Glomerular endothelial cell (primary cell): ENCODE measurements around the gene YJEFN3. TPM values are rescaled to one million over a fixed set of nuclear protein-coding genes. Genes with fewer than 3 reads are reported as not detected.

Source experiments
- DNase-seq: peaks from one replicate; pipeline ENCODE4 v3.0.0-alpha.2; 2011; ENCODE audit warnings: low read depth, low spot score; ENCODE audit errors: extremely low read depth
- total RNA-seq: library from RNA; depleted of rRNA; stranded (reverse); fragments of >200 nt; gene quantifications from 2 replicates; pipeline ENCODE4 v1.2.3, GENCODE V29; 2015

Gene YJEFN3
- total RNA-seq, 1 donor from 2014 or later: 0.53 TPM

DNA sequence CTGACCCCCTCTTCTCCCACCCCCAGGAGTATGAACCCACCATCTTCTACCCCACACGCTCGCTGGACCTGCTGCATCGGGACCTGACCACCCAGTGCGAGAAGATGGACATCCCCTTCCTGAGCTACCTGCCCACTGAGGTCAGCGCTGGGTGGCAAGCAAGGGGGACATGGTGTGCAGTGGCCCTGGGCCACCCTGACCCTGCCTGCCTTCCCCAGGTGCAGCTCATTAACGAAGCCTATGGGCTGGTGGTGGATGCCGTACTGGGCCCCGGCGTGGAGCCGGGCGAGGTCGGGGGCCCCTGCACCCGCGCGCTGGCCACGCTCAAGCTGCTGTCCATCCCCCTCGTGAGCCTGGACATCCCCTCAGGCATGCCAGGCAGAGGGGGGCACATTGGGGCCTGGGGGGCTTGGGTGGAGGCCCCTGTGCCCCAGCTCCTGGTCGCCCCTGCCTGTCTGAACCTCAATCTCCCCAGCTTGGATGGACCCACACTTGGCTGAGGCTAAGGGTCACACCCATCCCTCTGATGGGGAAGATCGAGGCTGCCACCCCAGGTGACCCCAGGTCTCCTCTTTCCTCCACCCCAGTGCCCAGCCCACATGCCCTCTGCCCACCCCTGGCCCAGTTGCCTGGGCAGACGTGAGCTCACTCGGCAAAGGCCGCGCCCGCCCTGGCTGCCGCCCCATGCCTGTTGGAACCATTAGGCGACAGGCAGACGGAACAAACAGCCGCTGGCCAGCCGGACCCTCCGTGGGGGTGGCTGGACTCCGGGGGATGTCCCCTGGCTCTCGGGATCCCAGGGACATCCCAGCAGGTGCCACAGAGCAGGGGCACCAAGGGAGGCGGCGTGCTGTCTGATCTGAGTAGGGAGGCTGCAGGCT lies 6.8 kb downstream of the YJEFN3 start:
- DNase-seq: no peak

GRCh38 chr19:19537075-19538048 lies 8.7 kb downstream of the YJEFN3 start:
- no peak for DNase-seq

- DNase-seq: no peak
These were observed 9.5 kb downstream of the YJEFN3 start, which contains the start of gene CILP2 for GRCh38 chr19:19538061-19538784. Gene CILP2 (plus strand): TSS chr19:19538265. CDS start chr19:19538350, 85 bp downstream.

DNA sequence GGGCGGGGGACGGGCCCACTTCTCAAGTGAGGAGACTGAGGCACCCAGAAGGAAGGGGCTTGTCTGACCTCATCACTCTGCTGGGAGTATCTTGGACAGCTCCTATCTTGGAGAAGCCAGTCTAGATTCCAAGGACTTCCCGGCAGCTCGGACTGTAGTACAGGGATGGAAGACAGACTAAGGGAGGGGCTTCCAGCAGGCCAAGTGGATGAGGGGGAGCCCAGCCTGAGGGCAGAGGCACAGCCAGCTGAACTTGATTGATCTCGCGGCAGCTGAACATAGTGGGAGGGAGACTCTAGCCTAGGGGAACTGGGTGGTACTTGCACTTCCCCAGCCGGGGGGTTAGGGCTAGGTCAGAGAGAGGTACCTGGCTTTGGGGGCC lies 10.1 kb downstream of the YJEFN3 start:
- no peak for DNase-seq

- DNase-seq: no peak
These were observed 11.0 kb downstream of the YJEFN3 start for GRCh38 chr19:19539698-19540063.

- DNase-seq: no peak
These were observed 11.5 kb downstream of the YJEFN3 start for GRCh38 chr19:19540064-19540714.

DNA sequence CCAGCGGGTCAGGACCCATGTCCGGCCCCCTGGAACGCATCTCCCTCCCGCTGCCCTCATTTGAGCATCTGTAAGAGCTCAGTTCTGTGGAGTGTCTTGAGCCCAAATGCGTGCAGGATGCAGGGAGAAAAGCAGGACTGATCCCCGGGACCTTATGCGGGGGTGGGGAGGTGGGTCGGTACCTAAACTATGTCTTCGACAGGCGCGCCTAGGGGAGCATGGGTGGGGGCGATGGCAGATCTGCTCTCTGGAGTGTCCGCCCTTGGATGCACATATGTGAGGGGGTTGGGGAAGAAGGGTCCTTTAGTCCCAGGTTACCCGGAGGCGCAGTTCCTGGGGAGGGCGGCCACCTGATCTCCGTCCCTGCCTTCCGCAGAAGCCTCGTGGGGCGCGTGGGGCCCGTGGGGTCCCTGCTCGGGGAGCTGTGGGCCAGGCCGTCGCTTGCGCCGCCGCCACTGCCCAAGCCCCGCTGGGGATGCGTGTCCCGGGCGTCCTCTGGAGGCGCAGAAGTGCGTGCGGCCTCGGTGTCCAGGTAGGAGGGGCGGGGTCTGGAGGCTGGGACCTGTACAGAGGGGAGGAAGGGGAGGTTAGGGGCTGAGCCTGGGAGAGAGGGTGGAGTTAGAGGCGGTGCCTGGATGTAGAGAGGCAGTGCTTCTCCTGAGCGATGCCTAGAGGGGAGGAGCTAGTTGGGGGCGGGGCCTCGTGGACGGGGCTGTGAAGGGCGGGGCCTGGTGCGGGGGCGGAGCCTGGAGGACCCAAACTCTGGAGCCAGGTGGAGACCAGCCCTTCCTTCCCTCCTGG lies 12.2 kb downstream of the YJEFN3 start:
- DNase-seq: no peak

DNA sequence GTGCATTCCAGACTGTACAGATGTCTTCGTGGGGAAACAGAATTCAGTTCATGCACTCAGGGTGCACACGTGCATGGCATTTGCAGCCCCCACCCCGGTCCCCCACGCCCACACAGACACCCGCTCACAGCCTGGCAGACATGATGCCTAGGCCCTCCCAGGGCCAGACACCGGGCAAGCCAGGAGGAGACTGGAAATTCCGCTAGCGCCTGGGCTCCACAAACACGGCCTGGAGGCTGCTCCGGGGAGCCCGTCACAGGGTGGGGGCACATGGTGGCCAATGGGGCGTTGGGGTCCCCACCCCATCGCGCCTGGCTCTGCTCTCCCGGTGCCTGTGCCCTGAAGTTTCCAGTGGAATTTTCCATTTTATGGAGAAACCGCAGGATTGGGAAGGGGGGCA lies 12.9 kb downstream of the YJEFN3 start:
- DNase-seq: no peak

DNA sequence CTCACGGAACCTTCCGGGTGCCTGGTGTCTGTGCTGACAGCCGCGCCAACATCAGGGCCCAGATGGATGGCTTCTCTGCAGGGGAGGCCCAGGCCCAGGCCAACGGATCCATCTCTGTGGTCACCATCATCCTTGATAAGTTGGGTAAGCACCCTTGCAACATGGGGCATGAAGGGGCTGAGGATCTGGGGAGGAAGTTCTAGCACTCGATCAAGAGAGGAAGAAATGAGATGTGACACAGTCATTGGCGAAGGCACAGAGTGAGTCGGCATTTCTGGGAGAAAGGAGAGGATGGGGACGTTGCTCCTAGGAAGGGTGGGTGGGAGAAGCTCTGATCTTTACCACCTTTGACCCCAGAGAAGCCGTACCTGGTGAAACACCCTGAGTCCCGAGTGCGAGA lies 13.8 kb downstream of the YJEFN3 start:
- no peak for DNase-seq

DNA sequence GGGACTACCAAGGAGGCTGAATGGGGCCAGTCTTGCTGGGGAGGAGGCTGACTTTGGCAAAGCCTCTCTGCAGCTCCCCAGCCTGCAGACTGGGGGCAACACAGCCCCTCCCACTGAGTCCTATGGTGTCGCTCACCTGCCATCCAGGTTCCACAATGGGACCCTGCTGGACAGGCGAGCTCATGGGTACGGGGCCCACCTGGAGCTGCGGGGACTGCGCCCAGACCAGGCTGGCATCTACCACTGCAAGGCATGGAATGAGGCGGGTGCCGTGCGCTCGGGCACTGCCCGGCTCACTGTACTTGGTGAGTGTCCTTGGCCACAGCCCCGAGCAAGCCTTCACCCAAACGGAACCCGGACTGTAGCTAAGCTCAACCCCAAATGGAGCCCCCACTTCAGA lies 14.4 kb downstream of the YJEFN3 start:
- DNase-seq: no peak

- no peak for DNase-seq
These were observed 14.9 kb downstream of the YJEFN3 start for GRCh38 chr19:19543640-19544039.

GRCh38 chr19:19544257-19544953 lies 15.7 kb downstream of the YJEFN3 start:
- DNase-seq: no peak

DNA sequence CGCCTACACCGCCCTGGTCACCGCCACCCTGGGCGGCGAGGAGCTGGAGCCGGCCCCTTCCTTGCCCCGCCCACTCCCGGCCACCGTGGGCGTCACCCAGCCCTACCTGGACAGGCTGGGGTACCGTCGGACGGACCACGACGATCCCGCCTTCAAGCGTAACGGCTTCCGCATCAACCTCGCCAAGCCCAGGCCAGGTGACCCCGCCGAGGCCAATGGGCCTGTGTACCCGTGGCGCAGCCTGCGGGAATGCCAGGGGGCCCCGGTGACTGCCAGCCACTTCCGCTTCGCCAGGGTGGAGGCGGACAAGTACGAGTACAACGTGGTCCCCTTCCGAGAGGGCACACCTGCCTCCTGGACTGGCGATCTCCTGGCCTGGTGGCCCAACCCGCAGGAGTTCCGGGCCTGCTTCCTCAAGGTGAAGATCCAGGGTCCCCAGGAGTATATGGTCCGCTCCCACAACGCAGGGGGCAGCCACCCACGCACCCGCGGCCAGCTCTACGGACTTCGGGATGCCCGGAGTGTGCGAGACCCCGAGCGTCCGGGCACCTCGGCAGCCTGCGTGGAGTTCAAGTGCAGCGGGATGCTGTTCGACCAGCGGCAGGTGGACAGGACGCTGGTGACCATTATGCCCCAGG lies 16.4 kb downstream of the YJEFN3 start:
- DNase-seq: no peak

DNA sequence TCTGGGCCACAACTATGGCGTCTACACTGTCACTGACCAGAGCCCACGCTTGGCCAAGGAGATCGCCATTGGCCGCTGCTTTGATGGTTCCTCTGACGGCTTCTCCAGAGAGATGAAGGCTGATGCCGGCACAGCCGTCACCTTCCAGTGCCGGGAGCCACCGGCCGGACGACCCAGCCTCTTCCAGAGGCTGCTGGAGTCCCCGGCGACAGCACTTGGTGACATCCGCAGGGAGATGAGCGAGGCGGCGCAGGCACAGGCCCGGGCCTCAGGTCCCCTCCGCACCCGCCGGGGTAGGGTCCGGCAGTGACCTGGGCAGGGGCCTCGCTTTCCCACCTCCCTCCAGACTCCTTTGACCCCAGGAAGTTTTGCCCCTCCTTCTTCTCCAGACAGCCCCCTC lies 17.0 kb downstream of the YJEFN3 start:
- DNase-seq: no peak

- DNase-seq: no peak
These were observed 18.0 kb downstream of the YJEFN3 start for GRCh38 chr19:19546751-19547162.

DNA sequence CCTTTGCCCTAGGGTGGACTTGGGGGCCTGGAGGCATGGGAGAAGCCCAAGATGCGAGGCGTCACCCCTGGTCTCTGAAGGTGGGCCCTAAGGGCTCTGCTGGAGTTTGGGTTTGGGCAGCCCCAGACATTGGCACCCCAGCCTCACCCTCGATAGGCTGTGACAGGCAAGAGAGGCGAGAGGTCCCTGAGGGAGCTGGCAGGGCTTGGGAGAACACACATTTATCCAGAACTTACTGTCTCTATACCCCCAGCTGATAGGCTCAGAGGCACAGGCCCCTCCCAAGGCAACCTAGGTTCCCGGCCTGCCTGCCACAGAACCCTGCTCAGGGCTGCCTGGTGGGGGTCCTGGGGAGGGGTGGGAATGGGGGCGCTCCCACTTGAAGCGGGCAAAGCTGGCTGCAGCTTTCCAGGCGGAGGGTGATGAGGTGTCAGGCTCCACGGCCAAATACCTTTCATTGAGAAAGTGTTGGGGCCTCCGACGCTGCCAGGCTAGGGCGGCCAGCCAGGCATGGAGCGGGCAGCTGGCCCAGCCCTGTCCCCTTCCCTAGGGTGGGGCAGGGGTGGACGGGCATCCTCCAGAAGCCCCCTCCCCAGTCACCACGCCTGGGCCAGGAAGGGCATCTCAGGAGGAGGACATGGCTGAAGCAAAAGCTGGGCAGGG lies 19.1 kb downstream of the YJEFN3 start:
- no peak for DNase-seq

DNA sequence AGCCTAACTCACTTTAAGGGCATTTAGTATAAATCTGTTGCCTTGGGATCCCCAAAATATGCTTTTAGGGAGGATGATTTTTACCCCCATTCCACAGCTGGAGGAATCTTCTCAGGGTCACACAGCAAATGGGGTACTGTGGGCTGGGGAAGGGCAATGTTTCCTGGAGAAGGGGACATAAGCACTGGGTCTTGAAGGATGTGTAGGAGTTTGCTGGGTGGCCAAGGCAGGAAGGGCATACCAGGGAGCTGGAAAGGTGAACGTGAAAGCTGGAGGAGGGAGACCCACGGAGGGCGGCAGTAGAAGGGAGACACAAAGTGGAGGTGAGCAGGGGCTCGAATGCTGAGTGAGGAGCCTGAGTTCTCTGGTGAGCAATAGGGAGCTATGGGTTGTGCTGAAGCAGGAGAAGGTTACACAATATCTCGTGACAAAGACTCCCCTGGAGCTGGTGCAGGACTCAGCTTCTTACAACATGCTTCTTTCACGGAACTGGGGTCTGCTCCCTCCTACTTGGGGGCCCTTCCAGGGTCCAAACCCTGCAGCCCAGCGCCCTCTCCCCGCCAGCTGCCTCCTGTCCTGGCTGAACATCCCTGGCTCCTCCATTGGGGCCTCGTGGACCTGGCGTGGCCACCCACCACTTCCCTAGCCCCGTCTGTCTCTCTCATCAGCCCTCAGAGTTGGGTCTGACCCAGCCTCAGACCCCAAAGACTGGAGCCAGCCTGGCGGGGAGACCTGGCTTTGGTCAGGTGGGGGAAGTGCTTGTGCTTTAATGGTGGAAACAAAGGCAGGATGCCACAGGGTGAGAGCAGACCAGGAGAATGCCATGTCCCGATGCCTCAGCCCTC lies 20.4 kb downstream of the YJEFN3 start:
- no peak for DNase-seq
